NCI-H2029 (cell line): Measurements from ENCODE around the gene GALNT17.

ENCODE experiments used
- DNase-seq: peaks from one replicate; lab custom pipeline; 2025; lab: John Stamatoyannopoulos, UW

GALNT17 gene

DNA sequence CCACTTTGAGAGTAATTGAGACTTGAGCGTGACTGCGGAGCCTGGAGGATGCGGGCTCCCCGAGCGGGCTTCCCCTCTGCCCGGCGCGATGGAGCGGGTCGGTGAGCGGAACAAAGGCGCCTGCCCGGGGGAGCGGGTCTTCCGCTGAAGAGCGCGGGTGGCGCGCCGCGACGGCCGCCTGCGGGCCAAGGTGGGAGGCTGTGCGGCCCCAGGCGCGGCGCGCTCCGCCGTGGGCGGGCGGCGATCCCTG lies at the start of gene GALNT17:
TSS of gene GALNT17 (plus strand) at position 18 of the 250 bp plus-strand sequence.
- no peak for DNase-seq

DNA sequence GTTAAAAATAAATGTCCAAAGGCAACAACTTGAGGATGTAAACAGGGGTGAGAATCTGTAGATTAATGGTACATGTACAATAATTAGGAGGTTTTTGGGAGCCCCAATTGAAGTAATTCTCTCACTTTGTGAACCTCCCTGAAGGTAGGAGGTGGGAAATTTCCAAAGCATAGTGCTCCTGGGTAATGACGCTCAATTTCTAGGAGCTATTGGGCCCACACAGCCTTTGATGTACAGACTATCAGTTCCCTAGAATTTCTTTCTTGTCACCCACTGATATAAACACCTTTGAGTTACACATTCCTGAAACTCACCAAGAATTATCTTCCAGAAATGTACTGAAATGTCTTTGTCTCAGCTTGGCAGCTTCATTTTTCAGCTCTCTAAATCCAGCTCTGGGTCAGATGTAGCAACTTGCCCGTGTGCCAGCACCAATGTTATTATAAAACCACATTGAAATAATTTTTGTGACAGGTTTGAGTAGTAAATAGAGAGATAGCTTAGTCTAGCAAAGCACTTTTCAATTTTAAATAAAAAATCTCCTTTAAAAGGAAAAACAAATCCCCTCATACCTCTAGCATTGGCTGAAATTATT lies 36.6 kb upstream of the GALNT17 start:
- no peak for DNase-seq

DNA sequence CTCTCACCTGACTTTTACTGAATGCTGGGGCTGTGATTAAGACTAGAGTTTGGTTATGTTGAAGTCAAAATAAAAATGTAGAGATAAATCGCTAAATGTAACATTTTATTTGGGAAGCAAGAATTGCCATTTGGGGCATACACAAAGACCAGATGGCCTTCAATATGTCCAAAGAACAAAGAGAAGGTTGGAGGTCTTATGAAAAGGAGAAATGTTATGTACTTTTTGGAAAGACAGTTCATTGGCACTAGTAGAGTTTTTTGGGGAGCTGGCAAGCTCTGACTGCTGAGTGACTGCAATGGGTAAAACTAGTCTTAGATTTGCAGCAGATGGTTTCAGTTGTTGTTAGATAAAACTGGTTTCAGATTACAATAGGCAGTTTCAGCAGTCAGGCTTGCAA lies 35.6 kb upstream of the GALNT17 start:
- DNase-seq: no peak

DNA sequence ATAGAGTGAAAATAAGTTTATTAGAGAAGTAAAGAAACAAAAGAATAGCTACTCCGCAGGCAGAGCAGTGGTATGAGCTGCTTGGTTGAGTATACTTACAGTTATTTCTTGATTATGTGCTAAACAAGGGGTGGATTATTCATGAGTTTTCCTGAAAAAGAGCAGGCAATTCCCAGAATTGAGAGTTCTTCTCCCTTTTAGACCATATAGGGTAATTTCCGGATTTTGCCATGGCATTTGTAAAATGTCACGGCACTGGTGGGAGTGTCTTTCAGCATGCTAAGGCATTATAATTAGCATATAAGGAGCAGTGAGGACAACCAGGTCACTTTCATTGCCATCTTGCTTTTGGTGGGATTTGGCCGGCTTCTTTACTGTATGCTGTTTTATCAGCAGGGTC lies 25.7 kb upstream of the GALNT17 start:
- no peak for DNase-seq

DNA sequence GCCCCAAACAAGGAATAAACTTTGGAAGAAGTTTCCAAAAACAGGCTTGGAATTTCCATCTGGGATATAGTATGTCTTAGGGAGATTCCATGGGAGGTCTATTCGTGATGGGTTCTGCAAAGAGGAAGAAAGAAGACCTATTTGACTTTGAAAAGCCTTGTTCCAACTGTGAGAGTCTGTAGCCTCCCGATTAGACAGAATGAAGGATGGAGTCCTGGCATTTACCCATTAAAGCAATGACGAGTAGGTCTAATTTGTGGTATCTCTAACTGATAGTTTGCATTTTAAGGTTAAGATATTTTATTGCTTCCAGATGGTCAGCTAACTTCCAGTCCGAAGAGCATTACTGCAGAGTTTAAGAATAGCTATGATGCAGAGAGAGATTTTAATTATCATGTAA lies 19.5 kb upstream of the GALNT17 start:
- DNase-seq: no peak

DNA sequence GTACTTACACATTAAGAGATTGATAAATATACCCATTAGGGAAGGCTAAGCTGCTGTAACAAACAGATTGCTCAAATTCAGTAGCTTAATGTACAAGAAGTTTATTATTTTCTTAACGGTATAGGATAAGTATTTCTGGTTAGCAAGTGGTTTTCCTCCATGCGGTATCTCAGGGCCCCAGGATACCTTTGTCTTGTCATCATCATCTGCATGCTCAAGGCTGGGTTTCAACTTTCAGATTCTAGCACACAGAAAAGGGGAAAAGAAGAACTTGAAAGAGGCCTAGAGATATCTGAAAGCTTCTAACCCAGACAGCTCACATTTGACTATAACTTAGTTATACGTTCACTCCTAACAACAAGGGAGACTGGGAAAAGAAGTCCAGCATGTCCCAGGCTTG lies 11.8 kb upstream of the GALNT17 start:
- no peak for DNase-seq

DNA sequence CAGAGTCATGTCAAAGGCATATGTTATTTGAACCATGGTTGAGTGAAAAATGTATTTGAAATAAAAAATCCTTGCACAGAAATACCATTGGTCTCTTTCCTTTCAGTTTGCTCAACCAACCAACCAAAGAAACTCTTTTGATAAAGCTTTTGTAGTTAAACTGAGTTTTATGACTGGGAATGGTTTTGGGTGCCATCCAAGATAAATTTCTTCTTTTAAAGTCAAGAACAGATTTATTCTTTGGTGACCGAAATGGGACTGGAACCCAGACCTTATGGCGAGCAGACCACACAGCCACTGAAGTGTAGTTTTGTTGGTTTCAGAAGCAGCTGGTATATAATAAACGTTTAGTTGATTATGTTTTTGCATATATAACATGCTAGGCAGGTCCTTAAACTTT lies 2.8 kb upstream of the GALNT17 start:
- no peak for DNase-seq

DNA sequence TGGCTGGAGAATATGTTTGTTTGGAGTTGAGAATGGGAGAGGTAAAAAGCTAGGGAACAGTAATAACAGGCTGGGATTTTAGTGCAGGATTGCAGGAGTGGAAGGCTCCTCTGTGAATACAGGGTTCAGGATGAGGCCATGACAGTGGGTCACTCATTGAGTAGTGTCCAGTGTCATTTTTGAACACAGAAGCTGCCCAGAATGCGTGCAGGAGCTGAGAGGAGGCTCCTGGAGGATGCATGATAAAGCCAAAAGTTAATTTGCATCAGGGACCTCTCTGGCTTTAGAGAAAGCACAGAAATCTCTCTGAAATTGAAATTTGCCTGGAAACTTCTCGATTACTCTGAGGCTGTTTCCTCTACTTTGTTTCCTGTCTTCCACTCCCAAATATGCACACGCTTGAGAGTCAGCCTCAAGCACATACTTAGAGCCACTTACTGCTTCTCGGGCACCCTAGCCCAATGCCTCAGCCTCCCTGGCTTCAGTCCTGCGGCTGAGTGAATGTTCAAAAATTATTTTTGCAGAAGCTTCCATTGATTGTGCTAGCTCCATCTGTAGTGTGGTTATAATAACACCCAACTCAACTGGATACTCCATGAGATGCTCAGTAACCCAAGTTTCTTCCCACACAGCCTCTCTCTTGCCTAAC lies 1.8 kb upstream of the GALNT17 start:
- DNase-seq: no peak

DNA sequence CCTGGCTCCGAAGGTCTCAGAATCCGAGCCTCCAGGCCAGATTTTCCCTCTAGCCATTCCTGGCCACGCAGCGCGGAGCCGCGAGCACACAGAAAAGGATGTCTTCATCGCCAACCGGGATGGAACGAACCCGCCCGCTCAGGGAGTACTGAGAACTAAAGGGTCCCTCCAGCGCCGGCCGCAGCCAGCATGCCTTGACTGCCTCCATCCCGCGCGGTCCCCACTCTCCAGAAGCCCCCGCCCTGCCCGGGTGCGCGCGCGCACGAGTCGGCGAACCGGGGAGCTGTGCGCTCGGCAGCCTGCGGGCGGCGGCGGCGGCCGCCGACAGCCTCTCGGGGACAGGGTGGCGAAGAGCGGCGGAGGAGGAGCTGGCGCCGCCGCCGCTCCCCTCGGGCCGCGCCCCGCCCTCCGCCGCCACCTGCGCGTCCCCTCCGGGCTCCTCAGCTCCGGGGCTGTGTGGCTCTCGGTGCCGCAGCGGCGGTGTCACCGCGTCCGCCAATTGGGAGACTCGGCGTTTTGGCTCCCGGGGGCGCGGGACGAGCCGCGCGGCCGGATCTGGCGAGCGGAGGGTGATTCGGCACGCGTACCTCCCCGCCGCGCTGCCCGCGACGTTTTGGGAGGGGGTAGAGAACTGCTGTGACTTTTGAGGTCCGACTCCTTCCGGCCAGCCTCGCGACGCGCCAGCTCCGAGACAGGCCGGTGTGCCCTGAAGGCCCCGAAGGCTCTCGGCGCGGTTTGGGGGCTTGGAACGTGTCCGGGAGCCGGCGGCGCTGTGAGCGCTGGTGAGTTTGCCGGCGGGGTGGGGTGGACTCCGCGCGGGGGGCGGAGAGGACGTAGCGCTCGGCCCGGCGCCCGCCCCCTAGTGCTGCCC lies 453 bp upstream of the GALNT17 start:
- peak; percentile 39 for DNase-seq

DNA sequence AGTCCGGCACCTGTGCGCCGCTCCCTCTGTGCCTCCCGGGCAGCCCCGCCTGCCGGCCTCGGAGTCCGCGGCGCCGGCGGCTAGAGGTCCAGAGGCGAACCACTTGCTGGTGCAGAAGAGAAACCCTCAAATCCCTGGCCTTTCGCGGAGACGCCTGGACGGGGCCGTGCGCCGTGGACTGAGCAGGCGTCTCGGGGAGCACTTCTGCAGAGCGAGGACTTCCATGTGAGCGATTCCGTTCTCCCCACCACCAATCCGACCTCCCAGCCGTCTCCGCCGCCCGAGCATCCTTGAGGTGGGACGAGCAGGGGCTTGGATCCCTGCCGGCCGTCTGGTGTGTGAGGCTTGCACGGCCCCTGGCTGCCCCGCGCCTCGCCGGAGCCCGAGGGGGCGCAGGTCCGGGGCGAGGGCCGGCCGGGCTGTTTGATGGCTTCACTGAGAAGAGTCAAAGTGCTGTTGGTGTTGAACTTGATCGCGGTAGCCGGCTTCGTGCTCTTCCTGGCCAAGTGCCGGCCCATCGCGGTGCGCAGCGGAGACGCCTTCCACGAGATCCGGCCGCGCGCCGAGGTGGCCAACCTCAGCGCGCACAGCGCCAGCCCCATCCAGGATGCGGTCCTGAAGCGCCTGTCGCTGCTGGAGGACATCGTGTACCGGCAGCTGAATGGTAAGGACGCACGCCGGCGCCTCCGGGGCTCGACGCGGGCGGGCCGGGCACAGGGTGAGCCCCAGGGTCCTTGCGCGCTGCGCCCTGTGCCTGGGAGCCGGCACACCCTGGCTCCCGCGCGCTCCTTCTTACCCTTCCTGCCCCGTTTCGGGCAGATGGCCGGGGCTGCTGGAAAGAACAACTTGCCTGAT lies 660 bp downstream of the GALNT17 start:
- no peak for DNase-seq

DNA sequence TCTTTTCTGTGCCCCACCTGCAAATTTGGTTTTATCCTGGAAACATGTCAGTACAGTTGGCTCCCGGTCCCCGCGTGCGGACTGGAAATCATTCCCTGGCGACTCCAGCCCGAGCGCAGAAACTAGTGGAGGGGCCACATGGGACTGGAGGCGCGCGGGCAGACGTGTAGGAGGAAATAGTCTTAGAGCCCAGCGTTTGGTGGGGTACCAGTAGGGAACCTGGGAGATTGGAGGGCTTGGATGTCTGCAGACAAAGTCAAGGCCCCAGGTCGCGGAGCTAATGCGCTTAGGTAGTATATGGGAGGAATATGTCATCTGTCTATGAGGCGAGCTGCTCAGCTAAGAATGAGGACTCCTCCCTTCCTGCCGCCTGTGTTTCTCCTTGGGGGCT lies 1.3 kb downstream of the GALNT17 start:
- DNase-seq: no peak

DNA sequence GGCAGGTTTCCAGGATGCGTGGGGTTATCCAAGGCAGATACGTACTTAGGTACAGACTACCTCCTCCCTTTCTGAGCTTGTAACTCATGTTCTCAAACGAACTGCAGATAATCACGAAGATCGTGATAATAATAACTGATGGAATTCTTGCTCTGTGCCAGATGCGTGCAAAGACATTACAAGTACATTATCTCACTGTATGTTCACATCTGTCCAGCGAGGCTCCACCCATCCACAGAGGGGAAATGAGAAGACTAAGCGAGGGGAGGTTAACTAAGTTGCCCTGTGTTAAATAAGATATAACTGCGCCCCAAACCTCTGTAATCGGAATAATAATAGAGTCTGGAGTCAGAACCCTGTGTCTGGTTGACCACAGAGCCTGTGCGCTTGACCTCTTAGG lies 1.9 kb downstream of the GALNT17 start:
- DNase-seq: no peak

DNA sequence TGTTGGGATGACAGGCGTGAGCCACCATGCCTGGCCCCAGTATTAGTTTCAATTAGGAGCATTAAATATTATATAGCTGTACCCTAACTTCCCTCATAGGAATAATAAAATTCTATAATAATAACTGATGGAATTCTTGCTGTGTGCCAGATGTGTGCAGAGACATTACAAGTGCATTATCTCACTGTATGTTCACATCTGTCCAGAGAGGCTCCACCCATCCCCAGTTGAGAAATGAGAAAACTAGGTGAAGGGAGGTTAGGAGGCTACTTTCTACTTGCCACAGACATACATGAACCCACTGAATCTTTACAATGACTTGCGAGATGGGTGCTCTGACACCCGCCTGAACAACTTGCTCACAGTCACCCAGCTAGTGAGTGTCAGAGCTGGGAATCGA lies 3.2 kb downstream of the GALNT17 start:
- no peak for DNase-seq

DNA sequence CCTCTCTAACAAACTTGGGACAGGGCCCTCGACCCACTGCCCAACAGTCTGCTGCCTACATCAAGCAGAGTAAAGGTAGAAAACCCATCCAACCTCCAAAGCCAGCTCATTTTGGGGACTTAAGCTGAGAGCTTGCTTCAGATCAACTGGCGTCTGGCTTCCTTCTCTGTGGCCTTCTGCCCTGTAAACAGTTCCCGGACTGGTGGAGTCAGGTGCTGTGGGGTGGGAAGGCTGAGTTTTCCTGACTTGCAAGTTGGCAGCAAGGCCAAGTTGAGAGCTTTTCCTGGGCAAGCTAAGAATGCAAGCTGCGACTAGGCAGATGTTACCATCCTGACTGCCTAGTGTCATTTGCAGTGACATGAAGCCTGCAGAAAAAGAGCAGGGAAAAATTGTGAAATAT lies 3.7 kb downstream of the GALNT17 start:
- DNase-seq: no peak

DNA sequence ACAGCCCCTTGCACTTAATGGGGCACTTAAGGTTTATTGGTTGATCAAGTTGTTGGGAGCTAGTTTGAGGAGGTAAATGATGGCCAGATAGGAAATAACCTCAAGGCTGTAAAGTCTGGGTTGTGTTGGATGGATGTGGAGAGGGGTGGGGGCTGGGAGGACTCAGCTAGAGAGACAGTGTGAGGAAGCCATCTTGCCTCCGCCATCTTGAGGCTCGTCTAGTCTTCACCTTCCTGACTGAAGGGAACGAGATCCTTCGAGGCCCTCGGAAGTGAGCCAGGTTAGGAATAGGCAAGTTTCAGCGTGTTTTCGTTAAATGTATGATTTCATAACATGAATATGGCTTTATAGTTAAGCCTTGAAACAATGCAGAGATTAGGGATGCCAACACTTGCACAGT lies 5.5 kb downstream of the GALNT17 start:
- DNase-seq: no peak

DNA sequence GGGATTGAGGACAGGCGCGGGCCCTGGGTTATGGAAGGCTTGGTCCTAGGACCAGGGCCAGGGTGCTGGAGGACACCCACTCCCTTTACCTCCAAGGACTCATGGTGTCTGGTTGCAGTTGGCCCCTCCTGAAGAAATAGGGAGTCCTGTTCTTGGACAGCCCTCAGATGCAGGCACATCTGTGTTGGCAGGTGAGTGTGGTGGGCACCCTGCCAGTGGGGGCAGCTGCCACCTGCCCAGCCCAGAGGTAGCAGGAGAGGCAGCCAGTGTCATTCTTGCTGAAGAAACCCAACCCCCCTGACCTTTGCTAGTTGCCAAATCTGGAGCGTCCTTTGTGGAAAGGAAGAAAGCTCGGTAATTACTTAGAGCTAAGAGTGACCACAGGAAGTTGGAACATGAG lies 8.3 kb downstream of the GALNT17 start:
- DNase-seq: peak; percentile 31

DNA sequence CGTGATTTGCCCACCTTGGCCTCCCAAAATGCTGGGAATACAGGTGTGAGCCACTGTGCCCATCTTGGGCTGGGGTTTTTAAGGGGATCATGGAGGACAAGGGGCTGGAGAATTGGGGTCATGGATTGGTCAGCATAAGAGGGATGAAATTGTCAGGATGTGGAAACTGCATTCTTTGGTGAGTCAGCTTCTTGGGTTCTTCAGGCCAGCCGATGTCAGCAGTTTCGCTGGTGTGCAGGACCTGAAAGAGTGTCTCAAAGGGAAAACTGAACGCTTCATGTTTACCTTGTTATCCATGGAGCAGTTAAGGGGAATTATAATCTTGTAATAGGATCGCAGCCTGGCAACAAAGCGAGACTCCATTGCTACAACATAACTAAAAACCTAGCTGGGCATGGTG lies 13.0 kb downstream of the GALNT17 start:
- no peak for DNase-seq

DNA sequence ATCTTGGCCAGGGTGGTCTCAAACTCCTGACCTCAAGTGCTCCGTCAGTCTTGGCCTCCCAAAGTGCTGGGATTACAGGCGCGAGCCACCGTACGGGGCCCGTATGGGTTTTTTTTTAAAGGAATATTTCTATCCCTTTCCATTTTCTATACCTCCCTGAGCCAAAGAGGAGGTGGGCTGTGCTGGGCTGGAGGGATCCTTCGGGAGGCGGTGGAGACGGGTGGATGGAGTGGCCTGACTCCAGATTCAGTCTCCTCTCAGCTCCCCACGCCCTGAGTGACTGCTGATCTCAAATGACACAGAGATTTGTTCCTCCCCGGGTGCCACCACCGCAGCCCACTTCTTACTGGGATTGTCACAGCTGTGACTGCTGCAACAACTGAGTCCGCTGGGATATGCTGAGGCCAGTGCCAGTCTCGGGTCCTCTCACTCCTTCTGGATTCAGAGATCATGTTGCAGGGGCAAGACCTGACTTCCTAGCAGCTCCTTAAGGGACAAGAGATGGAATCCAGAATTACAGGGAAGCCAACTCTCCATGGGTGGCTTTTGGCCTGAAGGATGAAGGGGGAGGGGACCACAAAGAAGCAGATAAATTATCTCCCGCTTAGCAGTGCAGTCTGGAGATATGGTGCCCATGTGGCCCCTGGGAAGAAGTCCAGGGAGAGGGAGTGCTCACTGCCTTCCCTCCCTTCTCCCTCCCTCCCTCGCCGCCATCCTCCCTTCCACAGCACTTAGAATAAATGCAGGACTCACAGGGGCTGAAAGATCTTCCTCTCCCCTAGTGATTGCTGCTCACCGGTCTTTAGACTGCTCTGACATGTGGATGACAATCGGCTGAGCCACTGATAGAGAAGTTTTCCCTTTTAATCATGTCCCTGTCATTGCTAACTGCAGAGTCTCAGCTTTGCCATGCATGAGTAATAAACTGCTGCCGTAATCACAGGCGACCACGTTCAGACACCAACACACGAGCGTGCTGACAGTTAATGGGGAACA lies 14.3 kb downstream of the GALNT17 start:
- DNase-seq: no peak

DNA sequence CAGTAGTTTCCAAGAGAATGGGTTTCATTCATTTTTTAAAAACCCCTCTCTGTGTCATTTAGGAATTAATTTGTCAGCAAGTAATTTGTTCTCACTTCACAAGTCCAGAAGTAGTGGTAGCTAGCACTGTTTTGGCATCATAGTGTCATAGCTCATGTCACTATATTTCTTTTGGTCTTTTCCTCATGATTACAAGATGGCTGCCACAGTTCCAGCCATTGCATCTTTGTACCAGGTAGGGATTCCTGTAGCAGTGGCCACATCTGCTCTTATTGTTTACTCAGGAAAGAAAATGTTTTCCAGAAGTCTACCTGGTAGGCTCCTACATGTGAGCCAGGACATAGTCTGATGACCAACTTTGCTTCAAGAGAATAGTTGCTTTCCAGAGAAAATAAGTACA lies 16.2 kb downstream of the GALNT17 start:
- no peak for DNase-seq

DNA sequence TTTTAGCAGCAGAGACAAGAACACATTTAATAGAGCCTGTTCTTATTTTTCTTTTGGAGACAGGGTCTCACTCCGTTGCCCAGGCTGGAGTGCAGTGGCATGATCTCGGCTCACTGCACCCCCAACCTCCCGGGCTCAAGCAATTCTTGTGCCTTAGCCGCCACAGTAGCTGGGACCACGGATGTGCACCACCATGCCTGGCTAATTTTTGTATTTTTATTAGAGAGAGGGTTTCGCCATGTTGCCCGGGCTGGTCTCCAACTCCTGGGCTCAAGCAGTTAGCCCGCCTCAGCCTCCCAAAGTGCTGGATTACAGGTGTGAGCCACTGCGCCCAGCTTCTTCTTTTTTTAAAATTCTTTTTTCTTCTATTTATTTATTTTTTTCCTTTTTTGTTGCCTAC lies 23.3 kb downstream of the GALNT17 start:
- DNase-seq: no peak

DNA sequence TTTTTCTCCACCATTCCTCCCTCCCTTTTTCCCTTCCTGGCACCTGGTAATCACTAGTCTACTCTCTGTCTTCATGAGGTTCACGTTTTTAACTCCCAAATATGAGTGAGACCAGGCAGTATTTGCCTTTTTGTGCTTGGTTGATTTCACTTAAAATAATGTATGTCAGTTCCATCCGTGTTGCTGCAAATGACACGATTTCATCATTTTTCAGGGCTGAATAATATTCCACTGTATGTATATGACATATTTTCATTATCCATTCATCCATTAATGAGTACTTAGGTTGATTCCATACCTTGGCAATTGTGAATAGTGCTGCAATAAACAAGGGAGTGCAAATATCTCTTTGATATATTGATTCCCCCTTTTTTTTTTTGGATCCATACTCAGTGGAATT lies 25.8 kb downstream of the GALNT17 start:
- no peak for DNase-seq
